Glutamatergic neuron (in vitro differentiated cells): ENCODE measurements around the gene KCTD19. TPM values are rescaled to one million over a fixed set of nuclear protein-coding genes. Genes with fewer than 3 reads are reported as not detected.

ENCODE experiments used
- DNase-seq: peaks from one replicate; pipeline ENCODE4 v3.0.0; 2022
- H3K27ac Mint-ChIP-seq: one replicate; pipeline ENCODE4 v1.8.0; 2020; ENCODE audit warnings: mild to moderate bottlenecking, mixed read lengths, inconsistent platforms; ENCODE audit not compliant: unreplicated experiment
- H3K27me3 Mint-ChIP-seq: one replicate; pipeline ENCODE4 v1.8.0; 2020; ENCODE audit warnings: mild to moderate bottlenecking, moderate library complexity, mixed read lengths, inconsistent platforms; ENCODE audit not compliant: unreplicated experiment
- H3K36me3 Mint-ChIP-seq: one replicate; pipeline ENCODE4 v1.8.0; 2020; ENCODE audit warnings: mild to moderate bottlenecking, mixed read lengths, inconsistent platforms; ENCODE audit not compliant: unreplicated experiment
- H3K4me1 Mint-ChIP-seq: one replicate; pipeline ENCODE4 v1.8.0; 2020; ENCODE audit warnings: mild to moderate bottlenecking, low read depth, mixed read lengths, inconsistent platforms; ENCODE audit not compliant: unreplicated experiment
- H3K4me3 Mint-ChIP-seq: one replicate; pipeline ENCODE4 v1.8.0; 2020; ENCODE audit warnings: mild to moderate bottlenecking, mixed read lengths, inconsistent platforms; ENCODE audit not compliant: unreplicated experiment
- H3K9me3 Mint-ChIP-seq: one replicate; pipeline ENCODE4 v1.8.0; 2020; ENCODE audit warnings: mild to moderate bottlenecking, moderate library complexity, mixed read lengths, inconsistent platforms; ENCODE audit not compliant: unreplicated experiment
- CTCF ChIP-seq: fragments of 200-600 bp; sonication (generic); IDR thresholded peaks from one replicate; pipeline ENCODE4 v1.5.0; 2021; ENCODE audit not compliant: partially characterized antibody, unreplicated experiment
- total RNA-seq: library from RNA; stranded (reverse); fragmentation: NEBNext Ultra II Directional; extraction: Animal tissue kit (Norgen Biotek cat#: 25700); gene quantifications from one replicate; pipeline ENCODE4 v1.2.1, GENCODE V29; 2021; ENCODE audit not compliant: unreplicated experiment

KCTD19 gene
- total RNA-seq, 1 donor from 2014 or later, result 1.0 TPM

DNA sequence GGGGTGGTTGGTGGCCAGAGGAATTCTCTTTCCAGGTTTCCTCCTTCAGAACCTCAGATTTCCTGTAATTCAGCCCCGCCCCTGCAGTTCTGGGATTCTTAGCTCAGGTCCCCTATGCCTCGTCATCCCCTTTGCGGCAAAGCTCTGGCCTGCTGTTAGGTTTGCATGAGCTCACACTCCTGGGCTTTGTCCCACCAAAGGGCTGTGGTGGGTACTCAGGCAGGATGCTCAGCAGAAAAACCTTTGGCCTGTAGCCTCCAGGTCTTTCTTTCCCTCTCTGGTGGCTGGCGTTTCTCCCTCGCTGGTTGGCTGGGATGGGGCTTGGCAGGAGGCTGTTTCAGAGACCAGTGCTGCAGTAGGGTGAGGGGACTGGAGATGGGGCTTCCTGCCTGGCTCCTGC, 56.8 kb downstream of the KCTD19 start:
- no peak for DNase-seq
- Mint-ChIP-seq H3K4me1 (no peaks in the 10 kb centered on the region), H3K9me3 (no peaks in the 10 kb centered on the region), H3K4me3 (no peak overlapping the region), H3K27ac (no peak overlapping the region), H3K36me3 (no peaks in the 10 kb centered on the region), H3K27me3 (peaks cover 3% of the 10 kb centered on the region)
- no peak for TF ChIP-seq CTCF

DNA sequence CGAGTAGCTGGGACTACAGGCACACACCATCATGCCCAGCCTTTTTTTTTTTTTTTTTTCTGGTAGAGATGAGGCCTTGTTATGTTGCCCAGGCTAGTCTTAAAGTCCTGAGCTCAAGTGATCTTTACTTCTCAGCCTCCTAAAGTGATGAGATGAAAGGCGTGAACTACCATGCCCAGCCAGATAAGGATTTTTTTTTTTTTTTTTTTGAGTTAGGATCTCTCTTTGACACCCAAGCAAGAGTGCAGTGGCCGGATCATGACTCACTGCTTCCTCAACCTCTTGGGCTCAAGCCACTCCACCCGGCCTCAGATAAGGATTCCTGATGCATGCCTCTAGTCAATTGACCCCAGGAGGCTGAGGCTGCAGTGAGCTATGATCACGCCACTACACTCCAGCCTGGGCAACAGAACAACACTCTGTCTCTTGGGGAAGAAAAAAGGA, 58.4 kb downstream of the KCTD19 start:
- Mint-ChIP-seq H3K36me3 (no peaks in the 10 kb centered on the region), H3K4me1 (no peaks in the 10 kb centered on the region), H3K27ac (no peak overlapping the region), H3K4me3 (no peak overlapping the region), H3K9me3 (no peaks in the 10 kb centered on the region), H3K27me3 (peaks cover 3% of the 10 kb centered on the region)
- no peak for TF ChIP-seq CTCF
- no peak for DNase-seq

GRCh38 chr16:67265834-67266233, 60.7 kb downstream of the KCTD19 start:
- Mint-ChIP-seq H3K27me3 (peaks cover 3% of the 10 kb centered on the region), H3K36me3 (peaks cover 7% of the 10 kb centered on the region), H3K27ac (no peak overlapping the region), H3K4me1 (peaks cover 1% of the 10 kb centered on the region), H3K9me3 (no peaks in the 10 kb centered on the region), H3K4me3 (no peak overlapping the region)
- TF ChIP-seq CTCF, result no peak
- no peak for DNase-seq

- no peak for TF ChIP-seq CTCF
- Mint-ChIP-seq H3K27me3 (peaks cover 3% of the 10 kb centered on the region), H3K9me3 (no peaks in the 10 kb centered on the region), H3K27ac (no peak overlapping the region), H3K4me3 (no peak overlapping the region), H3K36me3 (peaks cover 7% of the 10 kb centered on the region), H3K4me1 (peaks cover 7% of the 10 kb centered on the region)
- DNase-seq, result no peak
Observed at GRCh38 chr16:67264866-67265265, 61.7 kb downstream of the KCTD19 start.

- H3K9me3 Mint-ChIP-seq, result no peaks in the 10 kb centered on the region
- no peak overlapping the region for H3K27ac Mint-ChIP-seq
- peaks cover 7% of the 10 kb centered on the region for H3K36me3 Mint-ChIP-seq
- DNase-seq, result no peak
- TF ChIP-seq CTCF, result no peak
- H3K27me3 Mint-ChIP-seq, result peaks cover 6% of the 10 kb centered on the region
- H3K4me3 Mint-ChIP-seq, result no peak overlapping the region
- peaks cover 7% of the 10 kb centered on the region for H3K4me1 Mint-ChIP-seq
Observed at GRCh38 chr16:67264277-67264676, 62.3 kb downstream of the KCTD19 start.
